ENCODE data around the gene CFAP46. TPM values are rescaled to one million over a fixed set of nuclear protein-coding genes. Genes with fewer than 3 reads are reported as not detected.

The CFAP46 gene
- total and polyA plus RNA-seq, 2 of the 8 experiments (the other 6 are each of a cell fraction or from before 2014, with no cell fraction given): 2.6 to 4.8 TPM

GRCh38 chr10:132807621-132808049 lies 134.7 kb downstream of the CFAP46 start:
- CTCF ChIA-PET (ENCODE audit: partially characterized antibody): interaction anchor here (1.4 to 2.2 kb wide), 2 partner anchors 77 to 153 kb away, joined by 5 to 8 read pairs; no protein-coding TSS in a partner anchor
- no peak for FAIRE-seq
- H3K27ac ChIP-seq (ENCODE audit: low read depth, low read length): no peak overlapping the region

More at GRCh38 chr10:132807621-132808049, 134.7 kb downstream of the CFAP46 start:
- Histone ChIP-seq H2BK20ac (ENCODE audit: low read length) (no peak overlapping the region), H3K79me2 (ENCODE audit: control insufficient read depth in 1 of 2, insufficient read depth in 2 of 2, low read length in 2 of 2) (no peaks in the 10 kb centered on the region), H3K4ac (replicated peaks; ENCODE audit: insufficient read length, low read depth, low read length) (no peak overlapping the region), H3K4me1 (replicated peaks in 1 of 4; ENCODE audit: control insufficient read depth in 3 of 4, insufficient read depth in 4 of 4, low read length in 3 of 4) (peaks cover 0 to 3% (median 0%) of the 10 kb centered on the region in 4 experiments; a peak in 2 of 7 replicates), H3K79me1 (ENCODE audit: low read depth, low read length) (no peaks in the 10 kb centered on the region), H4K91ac (replicated peaks; ENCODE audit: insufficient read length, low read length) (no peak overlapping the region), H3K4me2 (ENCODE audit: insufficient read depth in 1 of 2, low read depth in 2 of 2, low read length in 2 of 2) (no peak overlapping the region), H3K56ac (replicated peaks; ENCODE audit: insufficient read length, low read depth, low read length) (no peak overlapping the region), H3K23me2 (ENCODE audit: low read depth, low read length) (no peaks in the 10 kb centered on the region), H3K36me3 (ENCODE audit: control insufficient read depth in 2 of 4, insufficient read depth in 4 of 4, low read length in 3 of 4) (no peaks in the 10 kb centered on the region), H2AFZ (ENCODE audit: low read length) (no peak overlapping the region), H3K4me3 (ENCODE audit: extremely low read depth in 1 of 4, insufficient read depth in 2 of 4, low read depth in 3 of 4, low read length in 4 of 4) (no peak overlapping the region), H4K8ac (ENCODE audit: extremely low read depth, insufficient read depth, low read length) (no peak overlapping the region), H4K5ac (ENCODE audit: insufficient read length, low read depth, low read length) (no peak overlapping the region), H4K20me1 (replicated peaks in 1 of 2; ENCODE audit: control insufficient read depth in 1 of 2, insufficient read depth in 2 of 2, low read length in 2 of 2) (no peaks in the 10 kb centered on the region), H3K9me3 (ENCODE audit: insufficient read depth in 2 of 2, low read depth in 1 of 2, low read length in 1 of 2) (no peaks in the 10 kb centered on the region), H2AK5ac (ENCODE audit: low read depth, low read length) (no peak overlapping the region), H2BK12ac (ENCODE audit: low read depth, low read length) (no peak overlapping the region), H3K27me3 (replicated peaks in 1 of 4; ENCODE audit: control insufficient read depth in 3 of 4, extremely low read depth in 1 of 4, insufficient read depth in 3 of 4, low read length in 3 of 4) (no peaks in the 10 kb centered on the region), H3K9ac (replicated peaks in 1 of 4; ENCODE audit: extremely low read depth in 1 of 4, low read depth in 3 of 4, low read length in 3 of 4) (no peak overlapping the region), H3K23ac (ENCODE audit: insufficient read length) (no peak overlapping the region), H3K18ac (ENCODE audit: extremely low read depth, low read length) (no peak overlapping the region), H2BK5ac (ENCODE audit: low read depth, low read length) (no peak overlapping the region), H2BK120ac (replicated peaks; ENCODE audit: low read depth, low read length) (no peak overlapping the region), H3K14ac (ENCODE audit: insufficient read length) (no peak overlapping the region), H2BK15ac (ENCODE audit: low read length) (no peak overlapping the region)
- no peak for DNase-seq (ENCODE audit: low read depth in 1 of 2, low spot score in 2 of 2)
- TF ChIP-seq GABPA (IDR thresholded peaks at IDR 0.05; ENCODE audit: borderline replicate concordance, insufficient read depth, low read length) (no peak), BCL11A (IDR thresholded peaks at IDR 0.05; ENCODE audit: low read depth in 2 of 2, low read length in 2 of 2) (no peak), MAFK (IDR thresholded peaks at IDR 0.05; ENCODE audit: low read depth, low read length) (no peak), PHF8 (conservative IDR thresholded peaks at IDR 0.05; ENCODE audit: low read depth, low read length) (no peak), RBBP5 (IDR thresholded peaks at IDR 0.05; ENCODE audit: borderline replicate concordance, low read depth, low read length) (no peak), SRF (IDR thresholded peaks at IDR 0.05; ENCODE audit: low read depth, low read length) (no peak), E2F6 (IDR thresholded peaks at IDR 0.05) (no peak), NRF1 (IDR thresholded peaks at IDR 0.05; ENCODE audit: low read depth, low read length) (no peak), TEAD4 (IDR thresholded peaks at IDR 0.05; ENCODE audit: low read depth, low read length) (no peak), CEBPB (IDR thresholded peaks at IDR 0.05; ENCODE audit: low read depth, low read length) (no peak)
- 93% methylated on average over 15 of the region's 27 CpGs; no CpG with 5 or more reads in 1 of the 2 experiments for WGBS, 2 experiments (ENCODE audit: extremely low coverage in 1 of 2, insufficient coverage in 1 of 2, insufficient read length in 1 of 2, insufficient replicate concordance in 2 of 2, low coverage in 1 of 2, low lambda C conversion rate in 2 of 2, missing lambda C conversion rate in 1 of 2)
- POLR2A ChIA-PET (ENCODE audit: partially characterized antibody): interaction anchor here (1.2 kb wide), 1 partner anchor 61 kb away, joined by 3 read pairs; no protein-coding TSS in a partner anchor
